Measurements from ENCODE around the gene SLC16A6.

- TF ChIP-seq CTCF (IDR thresholded peaks at IDR 0.05; ENCODE audit: low read depth, low read length) (no peak), POLR2A (IDR thresholded peaks at IDR 0.05; ENCODE audit: extremely low read depth, insufficient read length) (no peak), MAX (IDR thresholded peaks at IDR 0.05; ENCODE audit: low read depth, low read length) (no peak), MYC (IDR thresholded peaks at IDR 0.05; ENCODE audit: low read depth, low read length) (no peak)
Observed at GRCh38 chr17:68325961-68326360, 35.0 kb upstream of the SLC16A6 start.
